Sigmoid colon (tissue), 7 donors: ENCODE results near the gene RLN3. TPM values are rescaled to one million over a fixed set of nuclear protein-coding genes. Genes with fewer than 3 reads are reported as not detected.

Experiments used
- DNase-seq: peaks from one replicate; pipeline ENCODE4 v3.0.0-alpha.2; 2019
- H3K27ac ChIP-seq, 4 donors: fragments of 200-600 bp; sonication (generic); one replicate each; pipeline ENCODE4 v1.5.1; 2016 to 2019; ENCODE audit warnings: mild to moderate bottlenecking in 1 of 4
- H3K27me3 ChIP-seq, 3 donors: fragments of 200-600 bp; sonication (generic); one replicate each; pipeline ENCODE4 v1.5.1; 2019; ENCODE audit warnings: mild to moderate bottlenecking in 1 of 3
- H3K36me3 ChIP-seq, 4 donors: fragments of 200-600 bp; sonication (generic); one replicate each; pipeline ENCODE4 v1.5.1; 2016 to 2019
- H3K4me1 ChIP-seq, 4 donors: fragments of 200-600 bp; sonication (generic); one replicate each; pipeline ENCODE4 v1.5.1; 2017 to 2019
- H3K4me3 ChIP-seq, 4 donors: fragments of 200-600 bp; sonication (generic); one replicate each; pipeline ENCODE4 v1.5.1; 2017 to 2019; ENCODE audit warnings: mild to moderate bottlenecking in 2 of 4, moderate library complexity in 1 of 4
- H3K9me3 ChIP-seq, 4 donors: fragments of 200-600 bp in 3 of 4; sonication (generic) in 3 of 4; one replicate each; pipeline versions ENCODE4 v1.5.1 to v1.6.1; 2013 to 2019
- EP300 ChIP-seq, 4 donors: sonication (generic); formaldehyde crosslinking; IDR thresholded peaks; one replicate each; pipeline ENCODE4 v1.6.1; 2017; ENCODE audit warnings: antibody characterized with exemption in 4 of 4
- POLR2A ChIP-seq, 2 donors: fragments of 450-650 bp; IDR thresholded peaks; one replicate each; pipeline ENCODE4 v1.6.1; 2016; ENCODE audit warnings: antibody characterized with exemption in 2 of 2, mild to moderate bottlenecking in 2 of 2, moderate library complexity in 2 of 2
- POLR2AphosphoS5 ChIP-seq, 4 donors: sonication (generic); formaldehyde crosslinking; IDR thresholded peaks; one replicate each; pipeline ENCODE4 v1.6.1; 2017; ENCODE audit warnings: antibody characterized with exemption in 4 of 4
- WGBS, 2 donors: extraction: QIAGEN DNeasy Blood & Tissue Kit; methylation state at CpG; one replicate each; pipeline ENCODE4 v1.1.7; 2013; 5-methylcytosine and 5-hydroxymethylcytosine counted together
- intact Hi-C: fragments of 100-400 bp; cut with DNase I; formaldehyde crosslinking; loops from one replicate; pipeline ENCODE4 v1.15.1; 2023
- polyA plus RNA-seq, 3 donors: library from polyadenylated mRNA; stranded (reverse); fragments of 200-250 nt; gene quantifications; one replicate each; pipeline ENCODE4 v1.2.3, GENCODE V29; 2013
- total RNA-seq, 4 donors: library from RNA; depleted of rRNA; stranded (reverse); fragments of >200 nt; gene quantifications; one replicate each; pipeline ENCODE4 v1.1.0, GENCODE V29; 2016
- TF ChIP-seq, protein P1 (sequence below), 4 experiments: fragments of 450-650 bp in 3 of 4; fragments of 200-600 bp in 1 of 4; IDR thresholded peaks; one replicate each; pipeline ENCODE4 v1.5.1; 2016 to 2019; ENCODE audit warnings: antibody characterized with exemption in 4 of 4, mild to moderate bottlenecking in 3 of 4, moderate library complexity in 2 of 4
- donor health status: healthy with polysubstance abuse.
- donor health status: Bipolar disorder and iron deficiency.
- donor health status: healthy.

The RLN3 gene
- total and polyA plus RNA-seq, 7 donors = 1.1 TPM; not detected in 6

GRCh38 chr19:13993590-13994300 lies 34.2 kb upstream of the RLN3 start:
- TF ChIP-seq, protein P1, sequence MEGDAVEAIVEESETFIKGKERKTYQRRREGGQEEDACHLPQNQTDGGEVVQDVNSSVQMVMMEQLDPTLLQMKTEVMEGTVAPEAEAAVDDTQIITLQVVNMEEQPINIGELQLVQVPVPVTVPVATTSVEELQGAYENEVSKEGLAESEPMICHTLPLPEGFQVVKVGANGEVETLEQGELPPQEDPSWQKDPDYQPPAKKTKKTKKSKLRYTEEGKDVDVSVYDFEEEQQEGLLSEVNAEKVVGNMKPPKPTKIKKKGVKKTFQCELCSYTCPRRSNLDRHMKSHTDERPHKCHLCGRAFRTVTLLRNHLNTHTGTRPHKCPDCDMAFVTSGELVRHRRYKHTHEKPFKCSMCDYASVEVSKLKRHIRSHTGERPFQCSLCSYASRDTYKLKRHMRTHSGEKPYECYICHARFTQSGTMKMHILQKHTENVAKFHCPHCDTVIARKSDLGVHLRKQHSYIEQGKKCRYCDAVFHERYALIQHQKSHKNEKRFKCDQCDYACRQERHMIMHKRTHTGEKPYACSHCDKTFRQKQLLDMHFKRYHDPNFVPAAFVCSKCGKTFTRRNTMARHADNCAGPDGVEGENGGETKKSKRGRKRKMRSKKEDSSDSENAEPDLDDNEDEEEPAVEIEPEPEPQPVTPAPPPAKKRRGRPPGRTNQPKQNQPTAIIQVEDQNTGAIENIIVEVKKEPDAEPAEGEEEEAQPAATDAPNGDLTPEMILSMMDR (IDR thresholded peaks at IDR 0.05) = no peak
- no peak for TF ChIP-seq POLR2A (IDR thresholded peaks at IDR 0.05)
- TF ChIP-seq EP300 (IDR thresholded peaks at IDR 0.05) = no peak
- TF ChIP-seq POLR2AphosphoS5 (IDR thresholded peaks at IDR 0.05) = no peak
- Histone ChIP-seq H3K4me3 (no peak overlapping the region), H3K27ac (no peak overlapping the region), H3K9me3 (no peaks in the 10 kb centered on the region), H3K36me3 (peaks cover 0 to 29% (median under 1%) of the 10 kb centered on the region in 4 donors), H3K27me3 (no peaks in the 10 kb centered on the region), H3K4me1 (no peaks in the 10 kb centered on the region)
- WGBS, 2 donors = 88 to 90% methylated on average over 22 of the region's 22 CpGs
- no peak for DNase-seq
- intact Hi-C loops = no loop called here

DNA sequence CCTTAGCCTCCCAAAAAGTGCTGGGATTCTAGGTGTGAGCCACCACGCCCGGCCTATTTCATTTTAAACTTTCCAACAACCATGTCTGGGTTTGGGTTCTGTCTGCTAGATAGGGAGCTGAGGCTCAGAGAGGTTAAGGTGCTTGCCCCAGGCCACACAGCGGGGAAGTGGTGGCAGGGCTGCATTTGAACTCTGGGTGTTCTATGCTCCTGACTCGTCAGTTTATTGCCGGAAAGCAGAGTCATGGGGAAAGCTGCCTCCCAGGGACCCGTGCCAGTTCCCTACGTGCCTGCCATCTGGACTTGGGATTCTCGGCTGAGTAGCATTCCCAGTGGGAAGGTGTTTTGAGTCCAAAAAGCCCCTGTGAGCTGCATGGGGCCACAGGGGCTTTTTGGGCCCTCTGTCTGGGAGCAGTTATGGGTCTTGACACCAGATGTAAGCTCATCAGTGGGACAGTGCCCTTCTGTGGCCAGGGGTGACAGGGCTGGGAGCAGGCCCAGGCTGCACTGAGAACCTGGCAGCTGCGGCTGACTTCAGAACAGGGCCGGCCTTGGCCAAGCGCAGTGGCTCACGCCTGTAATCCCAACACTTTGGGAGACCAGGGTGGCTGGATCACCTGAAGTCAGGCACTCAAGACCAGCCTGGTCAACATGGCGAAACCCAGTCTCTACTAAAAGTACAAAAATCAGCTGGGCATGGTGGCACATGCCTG lies 32.8 kb upstream of the RLN3 start:
- H3K9me3 ChIP-seq = peaks cover 0 to 5% (median 1%) of the 10 kb centered on the region in 4 donors
- no peak overlapping the region for H3K27ac ChIP-seq
- no peak for DNase-seq
- no peak for TF ChIP-seq POLR2A (IDR thresholded peaks at IDR 0.05)
- TF ChIP-seq POLR2AphosphoS5 (IDR thresholded peaks at IDR 0.05) = no peak
- TF ChIP-seq EP300 (IDR thresholded peaks at IDR 0.05) = no peak
- TF ChIP-seq, protein P1 (IDR thresholded peaks at IDR 0.05) = no peak
- H3K36me3 ChIP-seq = peaks cover 0 to 29% (median 3%) of the 10 kb centered on the region in 4 donors
- H3K4me3 ChIP-seq = no peak overlapping the region
- WGBS, 2 donors = 72 to 85% methylated on average over 13 of the region's 13 CpGs
- intact Hi-C loops = no loop called here
- no peaks in the 10 kb centered on the region for H3K27me3 ChIP-seq
- no peaks in the 10 kb centered on the region for H3K4me1 ChIP-seq

DNA sequence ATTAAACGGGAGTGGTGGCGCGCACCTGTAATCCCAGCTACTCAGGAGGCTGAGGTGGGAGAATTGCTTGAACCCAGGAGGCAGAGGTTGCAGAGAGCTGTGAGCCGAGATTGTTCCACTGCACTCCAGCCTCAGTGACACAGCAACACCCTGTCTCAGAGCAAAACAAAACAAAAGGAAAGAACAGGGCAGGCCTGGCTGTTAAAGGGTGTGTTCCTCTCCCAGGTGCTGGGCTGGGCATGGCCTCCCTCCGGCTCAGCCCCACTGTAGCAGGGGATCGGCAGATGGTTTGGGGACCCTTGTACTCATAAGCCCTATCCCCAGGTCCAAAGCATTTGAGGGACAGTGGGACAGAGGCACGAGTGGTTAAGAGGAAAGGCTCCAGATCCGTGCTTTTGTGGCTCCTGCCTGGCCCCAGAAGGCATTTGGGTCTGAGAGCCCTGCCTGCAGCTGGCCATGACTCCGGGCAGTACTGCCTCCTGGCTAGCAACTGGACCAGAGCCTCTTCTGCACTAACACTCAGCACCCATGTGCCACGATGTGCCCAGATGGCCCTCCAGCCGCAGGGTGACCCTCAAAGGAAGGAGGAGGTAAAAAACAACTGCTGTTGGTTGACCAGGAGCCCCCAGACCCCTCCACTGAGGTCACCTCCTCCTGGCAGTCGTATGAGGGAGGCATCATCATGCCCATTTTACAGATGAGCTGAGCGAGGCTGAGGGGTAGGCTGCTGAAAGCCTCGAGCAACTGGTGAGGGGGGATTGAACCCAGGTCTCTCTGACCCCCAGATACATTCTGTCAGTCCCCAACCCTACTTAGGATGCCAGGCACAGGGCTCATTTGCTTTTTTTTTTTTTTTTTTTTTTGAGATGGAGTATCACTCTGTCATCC lies 31.8 kb upstream of the RLN3 start:
- no peak overlapping the region for H3K4me3 ChIP-seq
- H3K4me1 ChIP-seq = no peaks in the 10 kb centered on the region
- whole genome bisulfite sequencing, 2 donors = 57 to 86% methylated on average over 14 of the region's 14 CpGs
- H3K36me3 ChIP-seq = peaks cover 0 to 24% (median 3%) of the 10 kb centered on the region in 4 donors
- DNase-seq = no peak
- no peaks in the 10 kb centered on the region for H3K27me3 ChIP-seq
- H3K27ac ChIP-seq = no peak overlapping the region
- peaks cover 0 to 5% (median 1%) of the 10 kb centered on the region in 4 donors for H3K9me3 ChIP-seq
- TF ChIP-seq, protein P1 (IDR thresholded peaks at IDR 0.05) = no peak
- TF ChIP-seq POLR2A (IDR thresholded peaks at IDR 0.05) = no peak
- intact Hi-C loops = no loop called here

DNA sequence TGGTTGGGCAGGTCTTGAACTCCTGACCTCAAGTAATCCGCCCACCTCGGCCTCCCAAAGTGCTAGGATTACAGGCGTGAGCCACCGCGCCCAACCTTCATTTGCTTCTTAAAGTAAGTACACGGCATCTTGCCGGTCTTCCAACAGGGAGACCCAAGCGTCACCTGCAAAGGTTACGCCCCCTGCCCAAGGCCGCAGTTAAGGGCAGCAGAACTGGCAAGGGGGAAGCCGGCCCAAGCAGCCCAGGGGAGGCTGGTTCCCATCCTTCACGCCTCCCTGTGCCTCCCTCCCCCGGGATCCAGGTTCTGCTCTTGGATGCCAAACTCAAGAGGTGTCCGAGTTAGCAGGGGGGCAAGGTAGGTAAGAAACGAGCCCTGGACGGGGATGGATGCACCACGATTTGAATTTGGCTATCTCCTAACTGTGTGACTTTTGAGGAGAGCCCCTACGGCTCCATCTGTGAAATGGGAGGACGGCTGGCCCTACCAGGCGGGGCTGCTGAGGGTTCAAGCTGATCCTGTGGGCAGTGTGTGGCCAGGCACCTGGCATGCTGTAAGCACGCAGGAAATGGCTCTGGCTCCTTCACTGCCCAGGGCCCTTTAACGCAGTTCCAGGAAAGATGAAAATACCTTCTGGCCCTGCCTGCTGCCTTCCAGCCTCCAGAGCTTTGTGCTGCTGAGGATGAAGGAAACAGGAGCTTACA lies 30.9 kb upstream of the RLN3 start:
- Histone ChIP-seq H3K36me3 (peaks cover 0 to 19% (median 3%) of the 10 kb centered on the region in 4 donors), H3K27ac (no peak overlapping the region), H3K27me3 (no peaks in the 10 kb centered on the region), H3K4me3 (no peak overlapping the region), H3K4me1 (no peaks in the 10 kb centered on the region), H3K9me3 (peaks cover 0 to 5% (median 1%) of the 10 kb centered on the region in 4 donors)
- DNase-seq = no peak
- TF ChIP-seq POLR2A (IDR thresholded peaks at IDR 0.05) (no peak), POLR2AphosphoS5 (IDR thresholded peaks at IDR 0.05) (no peak), EP300 (IDR thresholded peaks at IDR 0.05) (no peak)
- TF ChIP-seq, protein P1 (IDR thresholded peaks at IDR 0.05) = no peak
- 90 to 95% methylated on average over 22 of the region's 22 CpGs for WGBS, 2 donors
- intact Hi-C loops = no loop called here
